HAP-1 (cell line): ENCODE results near the gene DLG2.

ENCODE experiments used
- DNase-seq, 2 experiments: peaks; one replicate each; pipeline ENCODE4 v3.0.0-alpha.2; 2016 to 2020; ENCODE audit warnings: low spot score in 2 of 2
- H3K27me3 ChIP-seq: fragments of 250-450 bp; sonication (Bioruptor Pico); 2 replicates; pipeline ENCODE4 v1.5.1; 2020; ENCODE audit warnings: low read depth, mild to moderate bottlenecking, moderate library complexity
- H3K36me3 ChIP-seq: fragments of 250-450 bp; sonication (Bioruptor Pico); replicated peaks from 2 replicates; pipeline ENCODE4 v1.5.1; 2020; ENCODE audit warnings: mild to moderate bottlenecking
- H3K4me1 ChIP-seq: fragments of 250-450 bp; sonication (Bioruptor Pico); 2 replicates; pipeline ENCODE4 v1.5.1; 2020; ENCODE audit warnings: mild to moderate bottlenecking
- H3K4me3 ChIP-seq: fragments of 250-450 bp; sonication (Bioruptor Pico); 2 replicates; pipeline ENCODE4 v1.5.1; 2020; ENCODE audit warnings: mild to moderate bottlenecking, moderate library complexity
- H3K9me3 ChIP-seq: fragments of 250-450 bp; sonication (Bioruptor Pico); 2 replicates; pipeline ENCODE4 v1.5.1; 2020; ENCODE audit warnings: mild to moderate bottlenecking, moderate library complexity
- in situ Hi-C: fragments of 300-500 bp; cut with MboI; formaldehyde crosslinking; loops from 3 replicates; pipeline ENCODE4 v1.14.3; 2020; ENCODE audit warnings: low sequenced_read_pairs, inconsistent platforms, mixed read lengths

The DLG2 gene

GRCh38 chr11:84720706-84721402 is 906.3 kb downstream of the DLG2 start:
- Histone ChIP-seq H3K36me3 (no peaks in the 10 kb centered on the region), H3K27me3 (no peaks in the 10 kb centered on the region), H3K4me3 (peak overlapping the region; percentile 45), H3K4me1 (peaks cover 5% of the 10 kb centered on the region; the same call in 1 of the 2 replicates), H3K9me3 (no peaks in the 10 kb centered on the region)
- in situ Hi-C loops, result loop anchor here (25.0 kb wide), 2 partner anchors 159 to 884 kb away; no protein-coding TSS in a partner anchor
- peak; percentile 56 to 58 for DNase-seq

DNA sequence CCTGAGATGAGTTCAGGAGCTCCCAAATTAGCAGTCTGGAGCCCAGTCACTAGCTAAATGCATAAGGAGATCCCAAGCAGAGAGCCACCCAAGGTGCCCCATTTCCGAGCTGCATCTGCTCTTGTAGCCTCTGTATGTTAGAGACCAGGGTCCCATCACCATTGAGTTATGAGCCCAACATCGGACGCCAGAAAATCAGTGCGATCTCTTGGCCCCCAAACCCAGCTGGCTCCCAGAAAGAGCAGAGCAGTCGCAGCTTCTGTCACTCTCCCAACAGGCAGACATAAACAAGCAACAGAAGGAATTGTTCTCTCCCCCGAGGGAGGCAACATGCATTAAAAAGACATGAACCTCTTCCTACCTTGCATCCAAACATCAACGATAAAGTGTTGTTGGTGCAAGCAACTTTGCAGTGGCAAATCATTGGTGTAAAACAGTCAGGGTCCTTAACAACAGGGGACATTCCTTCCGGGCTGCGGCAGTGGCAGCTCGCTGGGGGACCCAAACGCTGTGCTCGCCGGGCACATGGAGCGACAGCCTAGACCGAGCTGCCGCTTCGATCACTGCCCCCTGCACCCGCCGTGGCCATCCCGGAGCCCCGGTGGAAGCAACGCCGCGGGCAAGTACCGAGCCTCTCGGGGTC is 907.1 kb downstream of the DLG2 start:
- in situ Hi-C loops, result loop anchor here (25.0 kb wide), 2 partner anchors 158 to 883 kb away; no protein-coding TSS in a partner anchor
- no peaks in the 10 kb centered on the region for H3K27me3 ChIP-seq
- peaks cover 5% of the 10 kb centered on the region; the same call in 1 of the 2 replicates for H3K4me1 ChIP-seq
- DNase-seq, result peak in 1 of 2 experiments; percentile 63
- no peaks in the 10 kb centered on the region for H3K9me3 ChIP-seq
- H3K4me3 ChIP-seq, result peak overlapping the region; percentile 45
- H3K36me3 ChIP-seq, result no peaks in the 10 kb centered on the region

GRCh38 chr11:84714316-84714780 is 912.8 kb downstream of the DLG2 start:
- Histone ChIP-seq H3K27me3 (no peaks in the 10 kb centered on the region), H3K4me3 (no peak overlapping the region), H3K36me3 (no peaks in the 10 kb centered on the region), H3K9me3 (no peaks in the 10 kb centered on the region), H3K4me1 (no peaks in the 10 kb centered on the region)
- DNase-seq, result peak; percentile 63 to 87
- in situ Hi-C loops, result loop anchor here (25.0 kb wide), 2 partner anchors 152 to 877 kb away; no protein-coding TSS in a partner anchor

- Histone ChIP-seq H3K4me1 (peaks cover 35% of the 10 kb centered on the region), H3K27me3 (no peaks in the 10 kb centered on the region), H3K36me3 (no peaks in the 10 kb centered on the region), H3K4me3 (no peak overlapping the region), H3K9me3 (no peaks in the 10 kb centered on the region)
- peak; percentile 27 to 86 for DNase-seq
- in situ Hi-C loops, result no loop called here
Measured at GRCh38 chr11:84691830-84692229, 935.3 kb downstream of the DLG2 start.

GRCh38 chr11:84687433-84687832 is 939.7 kb downstream of the DLG2 start:
- Histone ChIP-seq H3K4me3 (no peak overlapping the region), H3K9me3 (no peaks in the 10 kb centered on the region), H3K27me3 (no peaks in the 10 kb centered on the region), H3K36me3 (no peaks in the 10 kb centered on the region), H3K4me1 (peaks cover 12% of the 10 kb centered on the region)
- DNase-seq, result no peak
- in situ Hi-C loops, result no loop called here

DNA sequence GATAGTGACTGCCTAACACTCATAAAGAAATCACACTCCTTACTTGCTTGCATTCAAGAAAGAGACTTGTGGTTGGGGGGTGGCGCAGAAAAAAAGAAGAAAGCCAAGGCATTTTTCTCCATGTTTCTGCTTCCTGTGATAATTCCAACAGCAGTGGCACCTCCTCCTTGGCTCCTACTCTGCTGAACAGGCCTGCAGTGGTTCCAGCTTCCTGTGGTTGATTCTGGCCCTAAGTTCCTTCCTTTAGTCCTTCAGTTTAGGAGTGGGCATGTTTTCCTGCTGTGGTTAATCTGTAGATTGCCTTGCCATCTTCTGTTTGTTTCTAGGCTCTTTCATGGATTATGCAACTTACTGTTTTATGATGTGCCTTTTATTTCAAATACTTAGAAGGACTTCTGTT is 940.4 kb downstream of the DLG2 start:
- in situ Hi-C loops, result no loop called here
- no peak overlapping the region for H3K4me3 ChIP-seq
- no peak for DNase-seq
- no peaks in the 10 kb centered on the region for H3K27me3 ChIP-seq
- no peaks in the 10 kb centered on the region for H3K9me3 ChIP-seq
- peaks cover 7% of the 10 kb centered on the region for H3K4me1 ChIP-seq
- H3K36me3 ChIP-seq, result no peaks in the 10 kb centered on the region

DNA sequence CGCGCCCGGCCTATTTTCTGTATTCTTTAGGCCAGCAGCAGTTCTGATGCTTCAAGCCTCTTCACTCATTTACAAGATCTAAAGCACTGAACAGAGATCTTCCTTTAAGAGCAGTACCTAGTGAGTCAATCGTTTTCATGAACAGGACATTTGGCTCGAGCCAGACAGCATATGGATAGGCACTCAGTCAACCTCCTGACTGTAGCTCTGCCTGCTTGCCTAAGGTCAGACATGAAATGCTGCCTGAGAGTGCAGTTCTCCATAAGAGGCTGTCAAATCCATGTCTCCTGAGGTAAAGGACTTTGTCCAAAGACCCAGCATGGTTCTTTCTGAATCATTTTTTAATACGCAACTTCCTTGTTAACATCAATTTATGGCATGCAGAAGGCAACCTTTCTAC is 941.2 kb downstream of the DLG2 start:
- H3K27me3 ChIP-seq, result no peaks in the 10 kb centered on the region
- no peaks in the 10 kb centered on the region for H3K36me3 ChIP-seq
- DNase-seq, result no peak
- in situ Hi-C loops, result no loop called here
- H3K4me3 ChIP-seq, result no peak overlapping the region
- H3K4me1 ChIP-seq, result 0 out of 2 replicates have a peak, but pooled peaks cover 2% of the 10 kb centered on the region
- no peaks in the 10 kb centered on the region for H3K9me3 ChIP-seq

DNA sequence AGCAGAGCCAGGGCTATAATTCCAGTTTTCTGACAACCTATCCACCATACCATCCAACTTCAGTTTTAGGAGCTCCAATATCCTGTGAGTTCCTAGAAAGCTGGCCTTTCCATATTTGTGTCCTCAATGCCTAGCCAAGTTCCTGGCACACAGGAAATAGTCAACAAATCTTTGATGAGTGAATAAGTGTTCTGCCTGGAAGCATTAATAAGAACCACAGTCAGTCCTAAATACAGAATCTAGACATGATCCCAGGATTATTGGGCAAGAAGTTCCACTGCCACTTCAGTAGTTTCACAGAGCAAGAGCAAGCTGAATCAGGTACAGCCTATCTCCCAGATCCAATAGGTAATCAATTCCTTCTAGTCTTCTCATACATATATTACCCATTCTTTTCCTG is 942.0 kb downstream of the DLG2 start:
- no peak for DNase-seq
- Histone ChIP-seq H3K9me3 (no peaks in the 10 kb centered on the region), H3K4me1 (0 out of 2 replicates have a peak, but pooled peaks cover 2% of the 10 kb centered on the region), H3K4me3 (no peak overlapping the region), H3K27me3 (no peaks in the 10 kb centered on the region), H3K36me3 (no peaks in the 10 kb centered on the region)
- in situ Hi-C loops, result no loop called here

DNA sequence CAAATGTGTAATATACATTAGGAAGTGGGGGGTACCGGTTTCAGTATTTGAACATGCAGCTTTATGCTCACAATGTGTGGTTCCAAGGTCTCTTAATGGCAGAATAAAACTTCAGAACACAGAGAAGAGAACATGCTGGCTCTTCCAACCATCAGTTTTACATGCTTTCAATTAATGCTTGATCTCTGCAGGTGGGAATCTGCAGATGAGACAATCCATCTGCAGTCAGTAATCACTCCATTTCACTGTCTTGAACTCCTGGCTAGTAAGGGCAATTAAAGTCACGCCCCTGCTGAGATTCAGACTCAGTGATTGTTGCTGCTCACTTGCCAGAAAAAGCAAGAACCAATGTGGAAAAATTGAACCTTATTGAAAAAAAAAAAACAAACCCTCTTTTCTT is 945.7 kb downstream of the DLG2 start:
- Histone ChIP-seq H3K9me3 (no peaks in the 10 kb centered on the region), H3K4me1 (no peaks in the 10 kb centered on the region), H3K36me3 (no peaks in the 10 kb centered on the region), H3K27me3 (no peaks in the 10 kb centered on the region), H3K4me3 (no peak overlapping the region)
- no peak for DNase-seq
- in situ Hi-C loops, result no loop called here

DNA sequence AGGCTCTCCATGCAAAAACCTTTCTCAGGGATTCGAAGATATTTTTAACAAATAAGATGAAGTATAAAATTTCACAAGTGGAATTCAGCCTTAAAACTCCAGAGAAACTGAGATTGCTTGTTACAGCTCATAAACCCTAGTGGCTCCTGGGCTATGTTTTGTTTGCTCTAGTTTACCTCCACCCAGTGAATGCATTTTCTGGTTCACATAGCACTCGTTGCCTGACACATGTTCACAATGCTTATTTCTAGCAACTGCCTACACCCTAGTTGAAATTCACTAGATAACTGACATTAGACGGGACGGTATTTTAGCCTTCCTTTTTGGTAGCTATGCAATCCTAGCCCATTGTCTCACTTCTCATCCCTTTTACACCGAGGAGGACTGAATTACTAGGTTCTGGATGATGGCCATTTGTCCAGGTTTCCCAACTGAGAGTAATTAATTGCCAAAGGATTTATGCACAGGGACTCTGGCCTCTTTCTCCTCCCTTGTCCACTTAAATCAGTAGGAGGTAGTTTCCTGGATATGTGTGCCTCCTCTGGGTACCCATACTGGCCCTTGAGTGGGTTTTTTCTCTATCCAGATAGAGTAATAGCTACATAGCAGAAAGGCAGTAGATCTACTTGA is 951.6 kb downstream of the DLG2 start:
- Histone ChIP-seq H3K4me1 (peaks cover 8% of the 10 kb centered on the region), H3K27me3 (no peaks in the 10 kb centered on the region), H3K4me3 (no peak overlapping the region), H3K9me3 (no peaks in the 10 kb centered on the region), H3K36me3 (no peaks in the 10 kb centered on the region)
- DNase-seq, result no peak
- in situ Hi-C loops, result no loop called here

DNA sequence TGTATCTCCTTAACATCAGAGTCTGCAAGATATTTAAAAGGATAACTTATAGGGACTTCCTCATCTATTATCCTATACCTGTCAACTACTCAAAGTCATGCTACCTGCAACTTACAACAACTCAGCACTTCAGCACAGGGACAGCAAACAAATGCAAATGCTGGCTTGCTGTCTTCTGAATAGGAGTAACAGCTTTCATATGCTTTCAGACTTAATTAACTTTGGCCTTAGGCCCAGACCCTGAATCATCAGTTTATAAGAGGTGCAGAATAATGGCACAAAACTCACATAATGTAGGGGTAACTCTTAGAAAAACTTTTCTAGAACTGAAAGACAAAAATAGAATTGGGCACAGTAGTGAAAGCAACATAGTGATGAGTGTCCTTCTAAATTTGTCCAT is 953.4 kb downstream of the DLG2 start:
- H3K36me3 ChIP-seq, result no peaks in the 10 kb centered on the region
- H3K4me3 ChIP-seq, result no peak overlapping the region
- H3K27me3 ChIP-seq, result no peaks in the 10 kb centered on the region
- DNase-seq, result peak; percentile 71 to 95
- peaks cover 8% of the 10 kb centered on the region for H3K4me1 ChIP-seq
- in situ Hi-C loops, result no loop called here
- H3K9me3 ChIP-seq, result no peaks in the 10 kb centered on the region

- Histone ChIP-seq H3K4me3 (no peak overlapping the region), H3K36me3 (no peaks in the 10 kb centered on the region), H3K4me1 (peaks cover 8% of the 10 kb centered on the region), H3K27me3 (no peaks in the 10 kb centered on the region), H3K9me3 (no peaks in the 10 kb centered on the region)
- DNase-seq, result no peak
- in situ Hi-C loops, result no loop called here
Measured at GRCh38 chr11:84671325-84671999, 955.7 kb downstream of the DLG2 start.

DNA sequence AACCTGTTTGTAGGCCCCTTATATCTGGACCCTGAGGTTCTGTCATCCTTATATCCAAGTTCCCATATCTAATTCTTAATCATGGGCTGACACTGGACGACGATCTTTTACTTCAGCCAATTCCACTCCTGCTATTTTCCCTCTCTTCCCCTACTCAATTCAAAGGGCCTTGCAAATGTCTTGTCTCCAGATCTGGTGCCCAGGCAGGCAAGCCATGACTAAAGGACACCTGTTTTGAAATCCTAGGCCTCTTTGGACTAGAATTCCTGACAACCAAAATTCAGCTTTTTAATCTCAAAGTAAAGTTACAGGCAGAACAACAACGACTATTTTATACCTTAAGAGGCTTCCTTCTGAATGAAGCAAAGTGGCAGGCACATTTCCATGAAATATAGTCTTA is 963.4 kb downstream of the DLG2 start:
- no peaks in the 10 kb centered on the region; the same call in 1 of the 2 replicates for H3K4me1 ChIP-seq
- H3K9me3 ChIP-seq, result no peaks in the 10 kb centered on the region
- no peak overlapping the region for H3K4me3 ChIP-seq
- no peak for DNase-seq
- no peaks in the 10 kb centered on the region for H3K36me3 ChIP-seq
- no peaks in the 10 kb centered on the region for H3K27me3 ChIP-seq
- in situ Hi-C loops, result no loop called here
